ENCODE results near the gene HSPA12A. TPM values are rescaled to one million over a fixed set of nuclear protein-coding genes. Genes with fewer than 3 reads are reported as not detected.

The HSPA12A gene
- total RNA-seq, 4 donors from 2014 or later, result 16.4 to 24.5 (median 22.2) TPM

DNA sequence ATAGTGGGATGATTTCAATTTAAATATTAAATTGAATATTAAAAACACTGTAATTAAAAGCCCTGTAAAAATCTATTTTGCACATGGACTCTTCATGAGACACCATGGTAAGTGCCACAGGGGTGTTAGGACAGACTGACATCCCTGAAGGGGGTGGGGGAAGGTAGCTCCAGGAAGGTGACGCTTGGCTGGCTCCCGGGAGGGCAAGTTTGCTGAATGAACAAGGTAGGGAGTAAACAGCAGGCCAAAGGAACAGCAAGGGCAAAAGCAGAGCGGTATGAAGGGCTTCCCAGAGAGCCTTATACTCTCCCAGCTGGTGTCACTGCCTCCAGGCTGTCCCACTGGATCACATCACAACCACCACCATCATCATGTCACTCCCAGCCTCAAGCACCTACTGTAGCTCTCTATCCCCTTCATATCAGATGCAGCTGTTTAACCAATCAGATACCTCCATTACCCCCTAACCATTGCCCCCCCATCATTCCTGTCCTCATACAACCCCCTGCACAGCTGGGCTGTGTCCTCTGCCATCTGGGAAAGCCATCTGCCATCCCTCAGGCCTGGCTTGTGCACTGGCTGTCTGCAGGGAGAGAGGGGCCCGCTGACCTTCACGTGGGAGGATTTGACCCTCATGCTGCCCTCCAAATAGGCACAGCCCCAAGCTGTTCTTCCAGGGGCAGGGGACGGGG lies 19.5 kb downstream of the HSPA12A start:
- WGBS, result 90% methylated on average over 6 of the region's 6 CpGs
- Histone ChIP-seq H3K36me3 (peaks cover 0 to 4% (median 0%) of the 10 kb centered on the region in 4 donors), H3K4me3 (no peak overlapping the region), H3K4me1 (peaks cover 15 to 49% (median 26%) of the 10 kb centered on the region in 4 donors), H3K27me3 (no peaks in the 10 kb centered on the region), H3K9me3 (no peaks in the 10 kb centered on the region), H3K27ac (replicated peaks in 1 of 4) (no peak overlapping the region)
- TF ChIP-seq POLR2A (IDR thresholded peaks at IDR 0.05; ENCODE audit: low read depth) (no peak), EP300 (IDR thresholded peaks at IDR 0.05) (no peak), POLR2AphosphoS5 (IDR thresholded peaks at IDR 0.05) (no peak)
- TF ChIP-seq, protein P1, sequence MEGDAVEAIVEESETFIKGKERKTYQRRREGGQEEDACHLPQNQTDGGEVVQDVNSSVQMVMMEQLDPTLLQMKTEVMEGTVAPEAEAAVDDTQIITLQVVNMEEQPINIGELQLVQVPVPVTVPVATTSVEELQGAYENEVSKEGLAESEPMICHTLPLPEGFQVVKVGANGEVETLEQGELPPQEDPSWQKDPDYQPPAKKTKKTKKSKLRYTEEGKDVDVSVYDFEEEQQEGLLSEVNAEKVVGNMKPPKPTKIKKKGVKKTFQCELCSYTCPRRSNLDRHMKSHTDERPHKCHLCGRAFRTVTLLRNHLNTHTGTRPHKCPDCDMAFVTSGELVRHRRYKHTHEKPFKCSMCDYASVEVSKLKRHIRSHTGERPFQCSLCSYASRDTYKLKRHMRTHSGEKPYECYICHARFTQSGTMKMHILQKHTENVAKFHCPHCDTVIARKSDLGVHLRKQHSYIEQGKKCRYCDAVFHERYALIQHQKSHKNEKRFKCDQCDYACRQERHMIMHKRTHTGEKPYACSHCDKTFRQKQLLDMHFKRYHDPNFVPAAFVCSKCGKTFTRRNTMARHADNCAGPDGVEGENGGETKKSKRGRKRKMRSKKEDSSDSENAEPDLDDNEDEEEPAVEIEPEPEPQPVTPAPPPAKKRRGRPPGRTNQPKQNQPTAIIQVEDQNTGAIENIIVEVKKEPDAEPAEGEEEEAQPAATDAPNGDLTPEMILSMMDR (IDR thresholded peaks at IDR 0.05), result no peak
- intact Hi-C loops (cut with DNase I), result no loop called here
- no peak for DNase-seq (ENCODE audit: extremely low spot score)

GRCh38 chr10:116721547-116722392 lies 20.6 kb downstream of the HSPA12A start:
- Histone ChIP-seq H3K27ac (replicated peaks in 1 of 4) (no peak overlapping the region), H3K27me3 (no peaks in the 10 kb centered on the region), H3K9me3 (no peaks in the 10 kb centered on the region), H3K36me3 (peaks cover 0 to 4% (median 0%) of the 10 kb centered on the region in 4 donors), H3K4me3 (no peak overlapping the region), H3K4me1 (peaks cover 20 to 56% (median 36%) of the 10 kb centered on the region in 4 donors)
- DNase-seq (ENCODE audit: extremely low spot score), result no peak
- TF ChIP-seq POLR2A (IDR thresholded peaks at IDR 0.05; ENCODE audit: low read depth) (no peak), POLR2AphosphoS5 (IDR thresholded peaks at IDR 0.05) (no peak), EP300 (IDR thresholded peaks at IDR 0.05) (no peak)
- TF ChIP-seq, protein P1 (IDR thresholded peaks at IDR 0.05), result no peak
- 68% methylated on average over 19 of the region's 20 CpGs for WGBS
- intact Hi-C loops (cut with DNase I), result no loop called here

DNA sequence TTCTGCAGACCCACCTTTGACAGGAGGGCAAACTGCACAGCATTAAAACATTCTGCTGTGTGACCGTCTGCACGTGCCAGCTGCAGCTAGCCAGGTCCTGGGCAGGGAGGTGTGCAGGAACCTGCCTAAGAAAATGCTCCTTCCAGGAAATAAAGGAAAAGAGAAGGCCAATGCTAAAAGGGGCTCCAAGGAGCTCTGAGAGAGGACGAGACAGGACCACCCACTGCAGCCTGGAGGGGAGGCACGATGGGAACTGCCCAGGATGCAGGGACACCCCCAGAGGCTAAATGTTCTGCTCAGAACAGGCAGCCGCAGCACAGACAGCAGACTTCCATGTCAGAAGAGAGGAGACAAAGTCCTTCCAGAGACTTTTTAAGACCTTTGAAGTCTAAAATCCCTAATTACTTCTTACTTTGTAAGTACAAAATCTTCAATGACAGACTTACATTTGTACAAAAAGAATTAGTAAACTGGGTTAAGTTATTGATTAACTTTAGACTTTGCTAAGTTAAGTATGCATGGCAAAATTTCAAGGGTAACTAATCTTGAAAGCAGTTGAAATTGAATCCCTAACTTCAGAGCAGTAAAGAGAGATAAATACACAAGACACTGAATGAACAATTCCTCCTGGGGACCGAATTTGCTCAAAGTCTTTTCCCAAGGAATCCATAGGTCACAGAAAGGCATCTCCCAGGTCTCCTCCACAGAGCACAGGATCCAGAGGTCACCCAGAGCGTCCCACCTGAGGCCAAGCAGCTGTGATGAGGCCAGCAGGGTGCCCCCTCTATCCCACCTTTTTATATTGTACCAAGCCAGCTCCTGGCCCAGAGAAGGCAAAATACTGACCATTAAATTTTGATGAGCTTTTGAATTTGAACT lies 21.5 kb downstream of the HSPA12A start:
- intact Hi-C loops (cut with DNase I), result no loop called here
- H3K4me1 ChIP-seq, result peaks cover 27 to 65% (median 42%) of the 10 kb centered on the region in 4 donors
- no peak for DNase-seq (ENCODE audit: extremely low spot score)
- no peaks in the 10 kb centered on the region for H3K27me3 ChIP-seq
- H3K27ac ChIP-seq (replicated peaks in 1 of 4), result no peak overlapping the region
- WGBS, result 68% methylated on average over 7 of the region's 7 CpGs
- no peaks in the 10 kb centered on the region for H3K36me3 ChIP-seq
- no peak overlapping the region for H3K4me3 ChIP-seq
- no peaks in the 10 kb centered on the region for H3K9me3 ChIP-seq
- TF ChIP-seq, protein P1 (IDR thresholded peaks at IDR 0.05), result no peak
- no peak for TF ChIP-seq POLR2AphosphoS5 (IDR thresholded peaks at IDR 0.05)
- no peak for TF ChIP-seq POLR2A (IDR thresholded peaks at IDR 0.05; ENCODE audit: low read depth)
- TF ChIP-seq EP300 (IDR thresholded peaks at IDR 0.05), result no peak

DNA sequence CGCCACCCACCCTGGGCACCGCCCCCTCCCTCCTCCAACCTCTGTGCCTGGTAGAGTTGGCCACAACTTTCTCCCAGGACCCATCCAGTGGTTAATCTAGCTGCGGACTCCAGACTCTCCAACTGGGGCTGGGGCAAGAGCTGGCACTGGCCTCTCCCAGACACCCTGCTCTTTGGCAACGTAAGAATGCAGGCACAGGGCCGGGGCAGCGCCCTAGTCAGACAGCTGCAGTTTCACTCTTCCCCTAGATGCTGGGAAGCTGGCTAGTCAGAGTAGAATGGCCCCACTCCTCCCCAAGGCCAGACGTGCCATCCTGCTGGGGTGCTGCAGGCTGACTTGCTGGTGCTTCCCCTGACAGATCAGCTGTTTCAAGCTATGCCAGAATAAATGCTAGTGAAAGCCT lies 22.1 kb downstream of the HSPA12A start:
- DNase-seq (ENCODE audit: extremely low spot score), result no peak
- Histone ChIP-seq H3K4me3 (no peak overlapping the region), H3K36me3 (no peaks in the 10 kb centered on the region), H3K4me1 (peaks cover 34 to 72% (median 49%) of the 10 kb centered on the region in 4 donors), H3K27me3 (no peaks in the 10 kb centered on the region), H3K27ac (replicated peaks in 1 of 4) (no peak overlapping the region), H3K9me3 (no peaks in the 10 kb centered on the region)
- intact Hi-C loops (cut with DNase I), result no loop called here
- no peak for TF ChIP-seq POLR2AphosphoS5 (IDR thresholded peaks at IDR 0.05)
- TF ChIP-seq EP300 (IDR thresholded peaks at IDR 0.05), result no peak
- TF ChIP-seq, protein P1 (IDR thresholded peaks at IDR 0.05), result no peak
- no peak for TF ChIP-seq POLR2A (IDR thresholded peaks at IDR 0.05; ENCODE audit: low read depth)
- WGBS, result 80% methylated on average over 3 of the region's 7 CpGs

Data from esophagus muscularis mucosa (tissue), 4 donors.